ENCODE data around the gene USP37.

- TF ChIP-seq CTCF (conservative IDR thresholded peaks at IDR 0.05; ENCODE audit: low read depth, low read length): no peak
- TF ChIP-seq EZH2phosphoT487 (IDR thresholded peaks at IDR 0.05; ENCODE audit: borderline replicate concordance, low read length): no peak
Observed at GRCh38 chr2:218407717-218408116, 160.4 kb downstream of the USP37 start.
